RWPE2 (cell line): ENCODE data around the gene DUSP22.

Source experiments
- ATAC-seq: fragments of 200-7000 bp; cut with Tn5 transposase; 3 replicates; pipeline ENCODE4 v1.9.1; 2021; ENCODE audit warnings: low read depth
- DNase-seq: peaks from one replicate; pipeline ENCODE4 v3.0.0-alpha.2; 2020; ENCODE audit warnings: low spot score
- H3K27ac ChIP-seq: fragments of 450-650 bp; 2 replicates; pipeline ENCODE4 v1.5.1; 2017; ENCODE audit warnings: mild to moderate bottlenecking; ENCODE audit not compliant: poor library complexity, severe bottlenecking
- H3K27me3 ChIP-seq: fragments of 250-450 bp; sonication (Bioruptor Pico); 2 replicates; pipeline ENCODE4 v1.5.1; 2021; ENCODE audit warnings: mild to moderate bottlenecking, moderate library complexity; ENCODE audit not compliant: insufficient read depth, poor library complexity, severe bottlenecking
- H3K36me3 ChIP-seq: fragments of 250-450 bp; sonication (Bioruptor Pico); 2 replicates; pipeline ENCODE4 v1.5.1; 2020; ENCODE audit warnings: low read depth, mild to moderate bottlenecking, moderate library complexity
- H3K4me1 ChIP-seq: fragments of 250-450 bp; sonication (Bioruptor Pico); 2 replicates; pipeline ENCODE4 v1.5.1; 2021; ENCODE audit warnings: mild to moderate bottlenecking, moderate library complexity; ENCODE audit not compliant: insufficient read depth, poor library complexity, severe bottlenecking
- H3K4me3 ChIP-seq: fragments of 250-450 bp; sonication (Bioruptor Pico); 2 replicates; pipeline ENCODE4 v1.5.1; 2021; ENCODE audit warnings: mild to moderate bottlenecking, moderate library complexity; ENCODE audit not compliant: severe bottlenecking
- H3K9me3 ChIP-seq: fragments of 250-450 bp; sonication (Bioruptor Pico); 2 replicates; pipeline ENCODE4 v1.5.1; 2021; ENCODE audit warnings: mild to moderate bottlenecking, moderate library complexity; ENCODE audit not compliant: severe bottlenecking
- CTCF ChIP-seq: fragments of 450-650 bp; IDR thresholded peaks from one replicate; pipeline ENCODE4 v1.5.1; 2017; ENCODE audit warnings: mild to moderate bottlenecking, moderate library complexity; ENCODE audit not compliant: poor library complexity, severe bottlenecking

DUSP22 gene

GRCh38 chr6:366389-367297, 74.4 kb downstream of the DUSP22 start:
- Histone ChIP-seq H3K4me1 (no peaks in the 10 kb centered on the region), H3K9me3 (peaks cover 13% of the 10 kb centered on the region), H3K27ac (no peak overlapping the region), H3K36me3 (no peaks in the 10 kb centered on the region), H3K4me3 (no peak overlapping the region), H3K27me3 (peaks cover 16% of the 10 kb centered on the region)
- DNase-seq = peak; percentile 50
- ATAC-seq = no peak
- no peak for TF ChIP-seq CTCF

- H3K4me1 ChIP-seq = no peaks in the 10 kb centered on the region
- TF ChIP-seq CTCF = no peak
- no peak overlapping the region for H3K4me3 ChIP-seq
- ATAC-seq (no peak), DNase-seq (peak; percentile 4)
- H3K27me3 ChIP-seq = peaks cover 16% of the 10 kb centered on the region
- H3K9me3 ChIP-seq = peaks cover 13% of the 10 kb centered on the region
- H3K36me3 ChIP-seq = no peaks in the 10 kb centered on the region
- H3K27ac ChIP-seq = no peak overlapping the region
Measured at GRCh38 chr6:367298-367794, 75.1 kb downstream of the DUSP22 start.

DNA sequence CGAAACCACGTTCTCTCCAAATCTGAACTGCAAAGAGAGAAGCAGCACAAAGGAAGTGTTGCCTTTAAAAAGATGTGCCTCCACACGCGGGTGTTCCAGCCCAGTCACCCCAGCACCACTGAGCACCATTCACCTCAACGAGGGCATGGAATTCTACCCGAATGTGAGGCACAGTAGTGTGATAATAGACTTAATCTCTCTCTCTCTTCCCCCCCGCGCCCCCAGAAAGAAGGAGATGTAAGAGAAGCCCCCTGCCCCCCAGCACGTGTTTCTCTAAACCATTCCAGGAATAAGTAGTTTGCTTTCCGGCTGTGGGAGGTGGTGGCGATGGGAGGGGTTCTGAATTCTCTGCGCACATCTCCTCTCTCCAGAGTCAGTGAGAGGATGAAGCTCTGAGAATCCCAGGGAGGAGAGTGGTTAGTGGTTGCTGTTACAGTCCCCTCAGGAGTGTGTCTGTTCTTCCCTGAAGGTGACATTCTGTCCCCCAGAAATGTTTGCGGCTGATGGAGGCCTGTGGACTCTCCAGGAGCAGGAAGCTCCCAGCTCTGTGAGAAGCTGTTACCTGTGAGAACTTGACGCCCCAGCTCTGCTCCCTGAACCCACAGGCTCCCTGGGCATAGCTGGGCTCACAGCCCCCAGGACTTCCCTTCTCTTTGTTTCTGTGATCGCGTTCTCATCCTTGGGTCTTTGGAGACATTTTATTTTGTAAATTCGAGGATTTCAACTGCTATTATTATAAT, 75.8 kb downstream of the DUSP22 start:
- no peak overlapping the region for H3K4me3 ChIP-seq
- peaks cover 23% of the 10 kb centered on the region for H3K27me3 ChIP-seq
- H3K27ac ChIP-seq = no peak overlapping the region
- H3K36me3 ChIP-seq = no peaks in the 10 kb centered on the region
- DNase-seq = peak; percentile 52
- no peak for ATAC-seq
- TF ChIP-seq CTCF = no peak
- no peaks in the 10 kb centered on the region for H3K4me1 ChIP-seq
- peaks cover 11% of the 10 kb centered on the region for H3K9me3 ChIP-seq

DNA sequence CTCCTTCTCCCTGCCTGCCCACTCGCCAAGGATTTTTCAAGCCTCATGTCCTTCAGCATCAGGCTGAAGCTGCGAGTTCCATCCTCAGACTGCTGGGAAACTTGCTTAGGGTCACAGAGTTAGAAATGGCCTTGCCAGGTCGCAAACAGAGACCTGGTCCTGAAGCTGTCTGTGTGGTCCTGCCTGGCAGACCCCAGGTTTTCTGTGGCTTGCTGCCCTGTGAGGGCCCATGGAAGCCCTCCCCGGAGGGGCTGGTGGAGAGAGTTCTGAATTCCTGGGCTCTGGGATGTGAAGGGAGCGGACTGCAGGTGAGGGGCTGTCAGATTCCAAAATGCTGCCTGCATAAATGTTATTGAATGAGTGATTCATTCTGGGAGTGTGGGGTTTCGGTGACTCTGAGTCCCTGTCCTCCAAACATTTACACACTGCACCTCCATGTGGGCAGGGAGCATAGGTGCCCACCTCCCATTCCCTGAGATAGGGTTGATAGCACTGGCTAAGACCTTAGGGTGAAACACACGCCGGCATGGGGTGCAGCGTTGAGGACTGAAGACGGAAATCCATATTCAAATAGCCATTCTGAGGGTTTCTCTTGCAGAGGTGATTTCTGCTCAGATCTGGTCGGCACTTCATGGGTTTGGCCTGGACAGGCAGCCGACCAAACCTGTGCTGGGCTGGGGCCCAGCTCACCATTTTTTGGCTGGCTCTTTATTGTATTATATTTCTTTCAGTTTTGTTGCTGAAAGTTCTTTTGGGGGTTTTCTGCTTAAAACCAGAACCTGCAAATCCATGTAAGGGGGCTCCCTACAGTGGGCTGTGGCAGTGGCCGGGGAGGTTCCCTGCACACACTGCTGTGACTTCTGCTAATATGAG, 77.5 kb downstream of the DUSP22 start:
- Histone ChIP-seq H3K36me3 (no peaks in the 10 kb centered on the region), H3K9me3 (peaks cover 11% of the 10 kb centered on the region), H3K4me3 (no peak overlapping the region), H3K27me3 (peaks cover 37% of the 10 kb centered on the region), H3K4me1 (no peaks in the 10 kb centered on the region), H3K27ac (no peak overlapping the region)
- no peak for DNase-seq
- no peak for TF ChIP-seq CTCF
- ATAC-seq = no peak
